Measurements from ENCODE around the gene RXRG.

RXRG gene

DNA sequence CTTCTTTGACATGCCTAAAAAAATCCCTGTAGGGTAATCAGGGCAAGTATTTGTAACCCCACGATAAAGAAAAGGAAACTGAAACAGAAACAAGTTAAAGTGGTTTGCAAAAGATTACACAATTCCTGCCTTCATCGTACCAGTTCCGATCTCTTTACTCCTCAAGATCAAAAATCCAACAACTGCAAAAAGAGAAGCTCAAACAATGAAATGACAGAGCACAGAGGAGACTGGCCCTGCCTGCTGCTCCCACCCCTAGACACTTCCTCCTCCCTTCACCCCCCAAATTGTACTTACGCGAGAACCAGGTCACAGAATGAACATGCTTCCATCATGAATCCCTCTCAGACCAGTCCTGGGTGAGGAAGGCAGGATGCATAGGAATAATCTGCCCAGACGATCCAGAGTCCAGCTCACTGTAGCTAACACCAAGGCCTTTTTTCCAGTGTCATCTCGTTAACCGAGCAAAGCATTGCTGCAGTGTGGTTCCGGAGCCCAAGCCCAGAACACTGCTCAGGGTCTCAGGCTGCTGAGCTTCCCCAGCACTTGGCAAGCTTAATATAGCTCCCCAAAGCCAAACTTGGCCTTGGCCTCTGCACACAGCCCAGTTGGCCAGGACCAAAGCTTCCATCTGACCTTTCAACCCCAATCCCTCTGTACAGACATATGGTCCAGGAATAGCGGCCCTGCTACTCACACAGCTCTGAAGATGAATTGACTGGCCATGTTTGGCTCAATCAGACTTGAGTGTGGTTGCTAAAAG lies 20.3 kb downstream of the RXRG start:
- TF ChIP-seq, protein P1, sequence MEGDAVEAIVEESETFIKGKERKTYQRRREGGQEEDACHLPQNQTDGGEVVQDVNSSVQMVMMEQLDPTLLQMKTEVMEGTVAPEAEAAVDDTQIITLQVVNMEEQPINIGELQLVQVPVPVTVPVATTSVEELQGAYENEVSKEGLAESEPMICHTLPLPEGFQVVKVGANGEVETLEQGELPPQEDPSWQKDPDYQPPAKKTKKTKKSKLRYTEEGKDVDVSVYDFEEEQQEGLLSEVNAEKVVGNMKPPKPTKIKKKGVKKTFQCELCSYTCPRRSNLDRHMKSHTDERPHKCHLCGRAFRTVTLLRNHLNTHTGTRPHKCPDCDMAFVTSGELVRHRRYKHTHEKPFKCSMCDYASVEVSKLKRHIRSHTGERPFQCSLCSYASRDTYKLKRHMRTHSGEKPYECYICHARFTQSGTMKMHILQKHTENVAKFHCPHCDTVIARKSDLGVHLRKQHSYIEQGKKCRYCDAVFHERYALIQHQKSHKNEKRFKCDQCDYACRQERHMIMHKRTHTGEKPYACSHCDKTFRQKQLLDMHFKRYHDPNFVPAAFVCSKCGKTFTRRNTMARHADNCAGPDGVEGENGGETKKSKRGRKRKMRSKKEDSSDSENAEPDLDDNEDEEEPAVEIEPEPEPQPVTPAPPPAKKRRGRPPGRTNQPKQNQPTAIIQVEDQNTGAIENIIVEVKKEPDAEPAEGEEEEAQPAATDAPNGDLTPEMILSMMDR (conservative IDR thresholded peaks at IDR 0.05): no peak
- TF ChIP-seq ZFX (IDR thresholded peaks at IDR 0.05): no peak
- no peak overlapping the region for H3K27ac ChIP-seq

GRCh38 chr1:165423136-165423535 lies 21.8 kb downstream of the RXRG start:
- no peak for TF ChIP-seq ZFX (IDR thresholded peaks at IDR 0.05)
- TF ChIP-seq, protein P1 (conservative IDR thresholded peaks at IDR 0.05): no peak

GRCh38 chr1:165420655-165421054 lies 24.3 kb downstream of the RXRG start:
- H3K27ac ChIP-seq: no peak overlapping the region
- TF ChIP-seq, protein P1 (conservative IDR thresholded peaks at IDR 0.05): no peak
- TF ChIP-seq ZFX (IDR thresholded peaks at IDR 0.05): no peak

More at GRCh38 chr1:165423136-165423535, 21.8 kb downstream of the RXRG start:
- no peak overlapping the region for H3K27ac ChIP-seq

DNA sequence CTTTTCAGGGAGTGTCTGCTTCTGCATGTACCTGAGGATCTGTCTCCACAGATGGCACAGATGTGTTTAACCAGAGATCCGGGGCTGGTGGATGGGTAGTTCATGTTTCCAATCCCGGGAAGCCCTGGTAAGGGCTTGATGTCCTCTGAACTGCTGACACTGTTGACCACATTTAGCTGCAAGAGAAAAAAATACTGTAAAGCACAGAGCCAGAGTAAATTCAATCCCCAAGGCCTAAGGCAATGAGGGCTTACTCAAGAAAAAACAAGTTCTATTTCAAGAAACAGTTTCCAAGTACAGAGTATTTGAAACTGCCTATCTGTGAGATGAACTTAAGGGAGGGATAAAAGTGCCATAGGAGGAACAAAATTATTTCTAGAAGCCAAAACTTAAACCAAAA lies 25.1 kb downstream of the RXRG start:
- TF ChIP-seq, protein P1 (conservative IDR thresholded peaks at IDR 0.05): no peak
- no peak for TF ChIP-seq ZFX (IDR thresholded peaks at IDR 0.05)
- no peak overlapping the region for H3K27ac ChIP-seq

DNA sequence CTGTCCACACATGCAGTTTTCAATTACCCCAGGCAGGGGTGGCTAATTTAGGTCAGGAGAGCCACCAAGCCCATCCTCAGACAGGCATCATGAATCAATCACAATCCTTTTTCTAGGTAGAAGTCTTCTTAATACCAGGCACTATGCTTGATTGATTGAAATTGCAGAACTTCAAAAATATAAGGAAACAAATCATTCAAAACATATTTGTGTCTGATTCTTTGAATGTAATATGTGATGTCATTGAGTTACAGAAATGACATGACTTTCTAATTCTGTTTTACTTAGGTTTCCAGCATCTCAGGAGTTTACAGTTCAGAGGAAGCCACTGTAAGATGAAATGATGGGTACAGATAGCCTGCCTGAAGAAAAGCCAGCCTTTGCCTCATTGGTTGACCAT lies 26.7 kb downstream of the RXRG start:
- H3K27ac ChIP-seq: no peak overlapping the region
- TF ChIP-seq ZFX (IDR thresholded peaks at IDR 0.05): no peak
- TF ChIP-seq, protein P1 (conservative IDR thresholded peaks at IDR 0.05): no peak

- H3K27ac ChIP-seq: no peak overlapping the region
- TF ChIP-seq ZFX (IDR thresholded peaks at IDR 0.05): no peak
- TF ChIP-seq, protein P1 (conservative IDR thresholded peaks at IDR 0.05): no peak
Measured at GRCh38 chr1:165416876-165417275, 28.1 kb downstream of the RXRG start.

- H3K27ac ChIP-seq: no peak overlapping the region
- no peak for TF ChIP-seq ZFX (IDR thresholded peaks at IDR 0.05)
- TF ChIP-seq, protein P1 (conservative IDR thresholded peaks at IDR 0.05): no peak
Measured at GRCh38 chr1:165415068-165415467, 29.9 kb downstream of the RXRG start.

All from C4-2B (cell line).